ENCODE results near the gene RPH3AL. TPM values are rescaled to one million over a fixed set of nuclear protein-coding genes. Genes with fewer than 3 reads are reported as not detected.

The RPH3AL gene
- total and polyA plus RNA-seq, 2 donors from 2014 or later = 18.1 to 55.9 TPM

GRCh38 chr17:194828-195602 lies 157.6 kb downstream of the RPH3AL start:
- intact Hi-C loops (cut with DNase I) = no loop called here
- DNase-seq (peak in 3 of 5 donors; percentile 39 to 56 (median 45)), FAIRE-seq (no peak)
- Histone ChIP-seq H3K36me3 (ENCODE audit: control insufficient read depth in 2 of 3, insufficient read depth in 3 of 3, low read length in 3 of 3) (no peaks in the 10 kb centered on the region), H3K9me3 (ENCODE audit: control insufficient read depth in 2 of 3, insufficient read depth in 1 of 3, low read length in 3 of 3) (no peaks in the 10 kb centered on the region), H3K4me1 (ENCODE audit: control insufficient read depth in 2 of 3, insufficient read depth in 2 of 3, low read depth in 1 of 3, low read length in 3 of 3) (peaks cover 0 to 6% (median 0%) of the 10 kb centered on the region in 3 donors), H3K4me3 (ENCODE audit: low read length in 3 of 3) (no peak overlapping the region), H3K9ac (ENCODE audit: low read length in 3 of 3) (no peak overlapping the region), H3K27ac (ENCODE audit: low read depth in 2 of 2, low read length in 2 of 2) (no peak overlapping the region), H3K27me3 (ENCODE audit: control insufficient read depth, insufficient read depth, low read length) (no peaks in the 10 kb centered on the region)
- no peak for TF ChIP-seq CTCF (IDR thresholded peaks at IDR 0.05; ENCODE audit: borderline replicate concordance, extremely low read depth, insufficient read depth)

GRCh38 chr17:193841-194806 lies 158.5 kb downstream of the RPH3AL start:
- Histone ChIP-seq H3K4me3 (ENCODE audit: low read length in 3 of 3) (no peak overlapping the region), H3K4me1 (ENCODE audit: control insufficient read depth in 2 of 3, insufficient read depth in 2 of 3, low read depth in 1 of 3, low read length in 3 of 3) (no peaks in the 10 kb centered on the region), H3K9ac (ENCODE audit: low read length in 3 of 3) (no peak overlapping the region), H3K36me3 (ENCODE audit: control insufficient read depth in 2 of 3, insufficient read depth in 3 of 3, low read length in 3 of 3) (no peaks in the 10 kb centered on the region), H3K27ac (ENCODE audit: low read depth in 2 of 2, low read length in 2 of 2) (no peak overlapping the region), H3K9me3 (ENCODE audit: control insufficient read depth in 2 of 3, insufficient read depth in 1 of 3, low read length in 3 of 3) (no peaks in the 10 kb centered on the region), H3K27me3 (ENCODE audit: control insufficient read depth, insufficient read depth, low read length) (no peaks in the 10 kb centered on the region)
- DNase-seq (peak in 4 of 5 donors; percentile 89 to 93 (median 92)), FAIRE-seq (no peak)
- intact Hi-C loops (cut with DNase I) = no loop called here
- TF ChIP-seq CTCF (IDR thresholded peaks at IDR 0.05; ENCODE audit: borderline replicate concordance, extremely low read depth, insufficient read depth) = no peak

GRCh38 chr17:193426-193810 lies 159.2 kb downstream of the RPH3AL start:
- TF ChIP-seq CTCF (IDR thresholded peaks at IDR 0.05; ENCODE audit: borderline replicate concordance, extremely low read depth, insufficient read depth) = no peak
- Histone ChIP-seq H3K27me3 (ENCODE audit: control insufficient read depth, insufficient read depth, low read length) (no peaks in the 10 kb centered on the region), H3K9me3 (ENCODE audit: control insufficient read depth in 2 of 3, insufficient read depth in 1 of 3, low read length in 3 of 3) (no peaks in the 10 kb centered on the region), H3K27ac (ENCODE audit: low read depth in 2 of 2, low read length in 2 of 2) (no peak overlapping the region), H3K4me3 (ENCODE audit: low read length in 3 of 3) (no peak overlapping the region), H3K36me3 (ENCODE audit: control insufficient read depth in 2 of 3, insufficient read depth in 3 of 3, low read length in 3 of 3) (no peaks in the 10 kb centered on the region), H3K9ac (ENCODE audit: low read length in 3 of 3) (no peak overlapping the region), H3K4me1 (ENCODE audit: control insufficient read depth in 2 of 3, insufficient read depth in 2 of 3, low read depth in 1 of 3, low read length in 3 of 3) (no peaks in the 10 kb centered on the region)
- FAIRE-seq (no peak), DNase-seq (no peak)
- intact Hi-C loops (cut with DNase I) = no loop called here
